Heart right ventricle (tissue), 16 donors: ENCODE results near the gene KCNQ1. TPM values are rescaled to one million over a fixed set of nuclear protein-coding genes. Genes with fewer than 3 reads are reported as not detected.

ENCODE experiments used
- ATAC-seq, 8 donors: fragments of 200-7000 bp; cut with Tn5 transposase; one replicate each; pipeline ENCODE4 v1.9.1; 2020; ENCODE audit warnings: mild to moderate bottlenecking in 8 of 8, moderate library complexity in 8 of 8, moderate number of reproducible peaks in 1 of 8
- DNase-seq, 2 donors: peaks; one replicate each; pipeline ENCODE4 v3.0.0-alpha.2; 2020
- H3K27ac ChIP-seq, 10 donors: fragments of 200-600 bp; sonication (generic) in 2 of 10; one replicate each; pipeline versions ENCODE4 v1.5.0 to v1.8.0; 2020 to 2022; ENCODE audit warnings: mild to moderate bottlenecking in 3 of 10
- H3K27me3 ChIP-seq, 7 donors: fragments of 200-600 bp; one replicate each; pipeline ENCODE4 v1.8.0; 2021 to 2022; ENCODE audit warnings: mild to moderate bottlenecking in 2 of 7
- H3K36me3 ChIP-seq, 9 donors: fragments of 200-600 bp; sonication (generic) in 1 of 9; one replicate each; pipeline versions ENCODE4 v1.5.0 to v1.8.0; 2020 to 2022; ENCODE audit warnings: mild to moderate bottlenecking in 2 of 9
- H3K4me1 ChIP-seq, 9 donors: fragments of 200-600 bp; sonication (generic) in 1 of 9; one replicate each; pipeline versions ENCODE4 v1.5.0 to v1.8.0; 2020 to 2022; ENCODE audit warnings: mild to moderate bottlenecking in 4 of 9
- H3K4me3 ChIP-seq, 10 donors: fragments of 200-600 bp; sonication (generic) in 2 of 10; one replicate each; pipeline versions ENCODE4 v1.5.0 to v1.8.0; 2020 to 2022; ENCODE audit warnings: mild to moderate bottlenecking in 7 of 10, moderate library complexity in 2 of 10
- H3K9me3 ChIP-seq, 11 donors: fragments of 200-600 bp in 10 of 11; sonication (generic) in 2 of 11; one replicate each; pipeline versions ENCODE4 v1.5.0 to v1.8.0; 2013 to 2022; ENCODE audit warnings: mild to moderate bottlenecking in 2 of 11, control low read depth in 1 of 11, moderate library complexity in 1 of 11
- CTCF ChIP-seq, 9 donors: fragments of 200-600 bp; sonication (generic) in 2 of 9; IDR thresholded peaks; one replicate each; pipeline versions ENCODE4 v1.5.0 to v1.8.0; 2021 to 2022; ENCODE audit warnings: antibody characterized with exemption in 9 of 9, mild to moderate bottlenecking in 5 of 9, moderate library complexity in 1 of 9
- WGBS, 2 donors: extraction: QIAGEN DNeasy Blood & Tissue Kit; methylation state at CpG; one replicate each; pipeline ENCODE4 v1.1.7; 2013; ENCODE audit warnings: inconsistent platforms in 1 of 2; 5-methylcytosine and 5-hydroxymethylcytosine counted together
- intact Hi-C, 10 donors: fragments of 100-400 bp; cut with DNase I; formaldehyde crosslinking; loops; one replicate each; pipeline versions ENCODE4 v1.11.1 to v1.14.2; 2022
- polyA plus RNA-seq, 2 donors: library from polyadenylated mRNA; stranded (reverse); fragments of 200-250 nt; gene quantifications; one replicate each; pipeline ENCODE4 v1.2.3, GENCODE V29; 2013
- total RNA-seq, 10 donors: library from RNA; stranded (reverse); fragmentation: NEBNext Ultra II Directional in 3 of 10; extraction: Animal tissue kit (Norgen Biotek cat#: 25700) in 3 of 10; gene quantifications; one replicate each; pipeline versions ENCODE4 v1.2.1 to v1.2.4, GENCODE V29; 2021 to 2023
- donor health status: Arrhythmogenic right ventricular cardiomyopathy.
- donor health status: ischemic (EF 13 %, LVEDD 7.1; RV severe dilation, severe dysfunction).
- donor health status: healthy with polysubstance abuse.
- donor health status: DM: no; HTN: yes; CAD: no.
- donor health status: DM: no; HTN: no; CAD: no.
- donor health status: ischemic (EF 25% LVEDD 6.9; RV normal size, moderate dysfunction).
- donor health status: ischemic (EF 25% LVEDD 5.7; RV mildly dilated, moderate dysfunction).
- donor health status: healthy.
- donor health status: DM: yes; HTN: yes; CAD: no.
- donor health status: Ischemic cardiomyopathy.
- donor health status: ischemic (EF 35%, LVEDD 5.7; RV mildly dilated, moderate dysfunction).
- donor health status: nonischemic (EF 11% LVEDD 7.7; RV severe dilation, severe dysfunction).
- donor health status: DM: yes; HTN: yes; CAD: no.
- donor health status: PGD.
- donor health status: ischemic (EF 29% LVEDD 5.4; RV normal size, mild dysfunction).
- donor health status: nonischemic (EF 23%, LVEDD 6.1; RV moderate dilation, normal function).

KCNQ1 gene
- total and polyA plus RNA-seq, 12 donors: 19.9 to 48.2 (median 33.7) TPM

- TF ChIP-seq CTCF (IDR thresholded peaks at IDR 0.05): no peak
- no peak overlapping the region for H3K4me3 ChIP-seq
- H3K27me3 ChIP-seq: no peaks in the 10 kb centered on the region
- H3K4me1 ChIP-seq: peaks cover 0 to 7% (median 0%) of the 10 kb centered on the region in 9 donors
- 91 to 94% methylated on average over 16 of the region's 16 CpGs for WGBS, 2 donors
- ATAC-seq (no peak), DNase-seq (no peak)
- H3K27ac ChIP-seq: no peak overlapping the region
- H3K36me3 ChIP-seq: no peaks in the 10 kb centered on the region
- intact Hi-C loops: no loop called here
- no peaks in the 10 kb centered on the region for H3K9me3 ChIP-seq
Measured at GRCh38 chr11:2747248-2748027, 302.6 kb downstream of the KCNQ1 start.

- intact Hi-C loops: no loop called here
Measured at GRCh38 chr11:2748061-2748813, 303.4 kb downstream of the KCNQ1 start.

GRCh38 chr11:2748814-2749554 lies 304.2 kb downstream of the KCNQ1 start:
- H3K9me3 ChIP-seq: no peaks in the 10 kb centered on the region
- peaks cover 0 to 4% (median 0%) of the 10 kb centered on the region in 9 donors for H3K4me1 ChIP-seq
- H3K4me3 ChIP-seq: no peak overlapping the region
- ATAC-seq (no peak), DNase-seq (no peak)
- no peak for TF ChIP-seq CTCF (IDR thresholded peaks at IDR 0.05)
- intact Hi-C loops: no loop called here
- H3K27ac ChIP-seq: no peak overlapping the region
- WGBS, 2 donors: 97% methylated on average over 17 of the region's 17 CpGs
- H3K27me3 ChIP-seq: no peaks in the 10 kb centered on the region
- H3K36me3 ChIP-seq: no peaks in the 10 kb centered on the region

More at GRCh38 chr11:2748061-2748813, 303.4 kb downstream of the KCNQ1 start:
- 86 to 88% methylated on average over 11 of the region's 11 CpGs for WGBS, 2 donors
- H3K9me3 ChIP-seq: no peaks in the 10 kb centered on the region
- H3K36me3 ChIP-seq: no peaks in the 10 kb centered on the region
- ATAC-seq: peak in 1 of 8 donors; percentile 10
- no peak overlapping the region for H3K4me3 ChIP-seq
- no peak for DNase-seq
- H3K27me3 ChIP-seq: no peaks in the 10 kb centered on the region
- H3K4me1 ChIP-seq: peaks cover 0 to 7% (median 0%) of the 10 kb centered on the region in 9 donors
- H3K27ac ChIP-seq: no peak overlapping the region
- TF ChIP-seq CTCF (IDR thresholded peaks at IDR 0.05): no peak

GRCh38 chr11:2750101-2750681 lies 305.4 kb downstream of the KCNQ1 start:
- 86 to 87% methylated on average over 9 of the region's 9 CpGs for WGBS, 2 donors
- Histone ChIP-seq H3K36me3 (no peaks in the 10 kb centered on the region), H3K4me1 (no peaks in the 10 kb centered on the region), H3K9me3 (no peaks in the 10 kb centered on the region), H3K4me3 (no peak overlapping the region), H3K27ac (no peak overlapping the region), H3K27me3 (no peaks in the 10 kb centered on the region)
- intact Hi-C loops: no loop called here
- TF ChIP-seq CTCF (IDR thresholded peaks at IDR 0.05): no peak
- ATAC-seq (no peak), DNase-seq (no peak)
